ENCODE data around the gene SLC2A6. TPM values are rescaled to one million over a fixed set of nuclear protein-coding genes. Genes with fewer than 3 reads are reported as not detected.
A peak's percentile ranks its signal among the peaks of the same experiment; 100 is the strongest.

SLC2A6 gene
- total and polyA plus RNA-seq, 2 of the 8 experiments (the other 6 are each of a cell fraction or from before 2014, with no cell fraction given) = 16.6 to 17.8 TPM

- no peak overlapping the region for H4K91ac ChIP-seq (replicated peaks; ENCODE audit: insufficient read length, low read length)
- 86% methylated on average over 13 of the region's 14 CpGs; no CpG with 5 or more reads in 1 of the 2 experiments for WGBS, 2 experiments (ENCODE audit: extremely low coverage in 1 of 2, insufficient coverage in 1 of 2, insufficient read length in 1 of 2, insufficient replicate concordance in 2 of 2, low coverage in 1 of 2, low lambda C conversion rate in 2 of 2, missing lambda C conversion rate in 1 of 2)
- no peaks in the 10 kb centered on the region for H3K36me3 ChIP-seq (ENCODE audit: control insufficient read depth in 2 of 4, insufficient read depth in 4 of 4, low read length in 3 of 4)
- H3K18ac ChIP-seq (ENCODE audit: extremely low read depth, low read length) = no peak overlapping the region; the same call in 1 of the 2 replicates
- H3K14ac ChIP-seq (ENCODE audit: insufficient read length) = no peak overlapping the region
- peak overlapping the region; percentile 1; the same call in 1 of the 2 replicates for H2BK15ac ChIP-seq (ENCODE audit: low read length)
- no peaks in the 10 kb centered on the region for H3K9me3 ChIP-seq (ENCODE audit: insufficient read depth in 2 of 2, low read depth in 1 of 2, low read length in 1 of 2)
- no peak overlapping the region for H3K56ac ChIP-seq (replicated peaks; ENCODE audit: insufficient read length, low read depth, low read length)
- H3K4ac ChIP-seq (replicated peaks; ENCODE audit: insufficient read length, low read depth, low read length) = no peak overlapping the region
- H3K27ac ChIP-seq (ENCODE audit: low read depth, low read length) = no peak overlapping the region
- ChIA-PET POLR2A (ENCODE audit: partially characterized antibody) (interaction anchor here (0.6 kb wide), 1 partner anchor 133 kb away, joined by 3 read pairs; no protein-coding TSS in a partner anchor), CTCF (ENCODE audit: partially characterized antibody) (interaction anchor here (0.6 to 2.1 kb wide), 8 partner anchors 9 to 113 kb away, joined by 3 to 7 read pairs (median 4); partner anchors contain the start of gene ADAMTSL2)
- FAIRE-seq (no peak), DNase-seq (ENCODE audit: low read depth in 1 of 2, low spot score in 2 of 2) (no peak)
- no peaks in the 10 kb centered on the region for H4K20me1 ChIP-seq (replicated peaks in 1 of 2; ENCODE audit: control insufficient read depth in 1 of 2, insufficient read depth in 2 of 2, low read length in 2 of 2)
- H3K9ac ChIP-seq (replicated peaks in 1 of 4; ENCODE audit: extremely low read depth in 1 of 4, low read depth in 3 of 4, low read length in 3 of 4) = no peak overlapping the region
- H3K4me1 ChIP-seq (replicated peaks in 1 of 4; ENCODE audit: control insufficient read depth in 3 of 4, insufficient read depth in 4 of 4, low read length in 3 of 4) = peaks cover 4 to 14% (median 13%) of the 10 kb centered on the region in 4 experiments
- no peak overlapping the region for H2AK5ac ChIP-seq (ENCODE audit: low read depth, low read length)
- H3K79me1 ChIP-seq (ENCODE audit: low read depth, low read length) = no peaks in the 10 kb centered on the region
- peak overlapping the region; percentile 29; the same call in 1 of the 2 replicates for H4K8ac ChIP-seq (ENCODE audit: extremely low read depth, insufficient read depth, low read length)
- H3K79me2 ChIP-seq (ENCODE audit: control insufficient read depth in 1 of 2, insufficient read depth in 2 of 2, low read length in 2 of 2) = no peaks in the 10 kb centered on the region
- no peak overlapping the region for H2BK5ac ChIP-seq (ENCODE audit: low read depth, low read length)
- H3K23ac ChIP-seq (ENCODE audit: insufficient read length) = no peak overlapping the region
- no peaks in the 10 kb centered on the region; the same call in 1 of the 2 replicates for H3K23me2 ChIP-seq (ENCODE audit: low read depth, low read length)
- no peak overlapping the region for H2BK12ac ChIP-seq (ENCODE audit: low read depth, low read length)
- no peak overlapping the region for H2AFZ ChIP-seq (ENCODE audit: low read length)
- H2BK120ac ChIP-seq (replicated peaks; ENCODE audit: low read depth, low read length) = no peak overlapping the region
- no peak overlapping the region for H3K4me2 ChIP-seq (ENCODE audit: insufficient read depth in 1 of 2, low read depth in 2 of 2, low read length in 2 of 2)
- H2BK20ac ChIP-seq (ENCODE audit: low read length) = no peak overlapping the region
- H3K4me3 ChIP-seq (ENCODE audit: extremely low read depth in 1 of 4, insufficient read depth in 2 of 4, low read depth in 3 of 4, low read length in 4 of 4) = no peak overlapping the region
- no peak overlapping the region for H4K5ac ChIP-seq (ENCODE audit: insufficient read length, low read depth, low read length)
- no peaks in the 10 kb centered on the region; a peak in 1 of 7 replicates for H3K27me3 ChIP-seq (replicated peaks in 1 of 4; ENCODE audit: control insufficient read depth in 3 of 4, extremely low read depth in 1 of 4, insufficient read depth in 3 of 4, low read length in 3 of 4)
- TF ChIP-seq BCL11A (IDR thresholded peaks at IDR 0.05; ENCODE audit: low read depth in 2 of 2, low read length in 2 of 2) (no peak), CHD2 (IDR thresholded peaks at IDR 0.05; ENCODE audit: low read length) (no peak), EP300 (IDR thresholded peaks at IDR 0.05; ENCODE audit: borderline replicate concordance in 1 of 2, low read depth in 2 of 2, low read length in 2 of 2) (no peak), SAP30 (IDR thresholded peaks at IDR 0.05; ENCODE audit: insufficient read depth, insufficient replicate concordance, low read length) (no peak), NRF1 (IDR thresholded peaks at IDR 0.05; ENCODE audit: low read depth, low read length) (no peak), E2F6 (IDR thresholded peaks at IDR 0.05) (no peak), BACH1 (IDR thresholded peaks at IDR 0.05; ENCODE audit: low read length) (no peak), POLR2AphosphoS5 (IDR thresholded peaks at IDR 0.05; ENCODE audit: low read depth, low read length) (no peak), RAD21 (IDR thresholded peaks at IDR 0.05 in 1 of 2, conservative IDR thresholded peaks at IDR 0.05 in 1 of 2; ENCODE audit: low read depth in 2 of 2, low read length in 2 of 2) (no peak), FOSL1 (IDR thresholded peaks at IDR 0.05; ENCODE audit: insufficient read depth, low read depth, low read length) (no peak), SP2 (IDR thresholded peaks at IDR 0.05; ENCODE audit: low read length) (no peak)
These were observed 43.4 kb upstream of the SLC2A6 start for GRCh38 chr9:133522073-133522910.
